ENCODE data around the gene COLGALT1.

- TF ChIP-seq GATA2 (IDR thresholded peaks at IDR 0.05; ENCODE audit: low read depth, low read length) (no peak), GATA3 (IDR thresholded peaks at IDR 0.05; ENCODE audit: low read depth, low read length) (no peak)
These were observed 71.7 kb downstream of the COLGALT1 start for GRCh38 chr19:17627161-17627560.
